Right cardiac atrium (tissue), 5 donors: Measurements from ENCODE around the gene SYT15. TPM values are rescaled to one million over a fixed set of nuclear protein-coding genes. Genes with fewer than 3 reads are reported as not detected.
"Not testable (repeated sequence)": the region's sequence is repeated elsewhere in the genome, so short reads cannot be mapped to it uniquely, and the experiment has no call there.

ENCODE experiments used
- ATAC-seq, 2 donors: fragments of 200-7000 bp; cut with Tn5 transposase; one replicate each; pipeline versions ENCODE4 v1.8.0 to v1.9.1; 2020; ENCODE audit warnings: moderate library complexity in 2 of 2, mild to moderate bottlenecking in 1 of 2
- DNase-seq, 3 donors: peaks; one replicate each; pipeline ENCODE4 v3.0.0-alpha.2; 2020
- H3K27ac ChIP-seq: one replicate; pipeline ENCODE4 v1.5.1; 2013; ENCODE audit warnings: mild to moderate bottlenecking, low read length, control low read depth, moderate library complexity
- H3K27me3 ChIP-seq: one replicate; pipeline ENCODE4 v1.6.1; 2013; ENCODE audit not compliant: control insufficient read depth, insufficient read depth
- H3K4me1 ChIP-seq: one replicate; pipeline ENCODE4 v1.6.1; 2013; ENCODE audit warnings: low read length; ENCODE audit not compliant: control insufficient read depth, insufficient read depth
- H3K4me3 ChIP-seq: one replicate; pipeline ENCODE4 v1.5.1; 2013; ENCODE audit warnings: low read length, control low read depth
- H3K9me3 ChIP-seq: one replicate; pipeline ENCODE4 v1.6.1; 2013; ENCODE audit warnings: low read length; ENCODE audit not compliant: control insufficient read depth
- WGBS: extraction: QIAGEN DNeasy Blood & Tissue Kit; methylation state at CpG from one replicate; pipeline ENCODE4 v1.1.7; 2013; 5-methylcytosine and 5-hydroxymethylcytosine counted together
- intact Hi-C, 4 donors: fragments of 100-400 bp; cut with DNase I; formaldehyde crosslinking; loops; one replicate each; pipeline versions ENCODE4 v1.11.0 to v1.14.0; 2022 to 2023
- polyA plus RNA-seq: library from polyadenylated mRNA; stranded (reverse); fragments of 200-250 nt; gene quantifications from one replicate; pipeline ENCODE4 v1.2.3, GENCODE V29; 2013
- total RNA-seq, 4 donors: library from RNA; stranded (reverse); fragmentation: NEBNext Ultra II Directional; extraction: Animal tissue kit (Norgen Biotek cat#: 25700); gene quantifications; one replicate each; pipeline ENCODE4 v1.2.1, GENCODE V29; 2021
- donor health status: healthy with polysubstance abuse.
- donor health status: DM: no; HTN: yes; CAD: no.
- donor health status: DM: no; HTN: no; CAD: no.
- donor health status: DM: no; HTN: yes; CAD: no; lungs with severe emphysema.
- donor health status: DM: yes; HTN: yes; CAD: no.

Gene SYT15
- total and polyA plus RNA-seq, 5 donors, result 2.6 to 4.1 (median 3.3) TPM

DNA sequence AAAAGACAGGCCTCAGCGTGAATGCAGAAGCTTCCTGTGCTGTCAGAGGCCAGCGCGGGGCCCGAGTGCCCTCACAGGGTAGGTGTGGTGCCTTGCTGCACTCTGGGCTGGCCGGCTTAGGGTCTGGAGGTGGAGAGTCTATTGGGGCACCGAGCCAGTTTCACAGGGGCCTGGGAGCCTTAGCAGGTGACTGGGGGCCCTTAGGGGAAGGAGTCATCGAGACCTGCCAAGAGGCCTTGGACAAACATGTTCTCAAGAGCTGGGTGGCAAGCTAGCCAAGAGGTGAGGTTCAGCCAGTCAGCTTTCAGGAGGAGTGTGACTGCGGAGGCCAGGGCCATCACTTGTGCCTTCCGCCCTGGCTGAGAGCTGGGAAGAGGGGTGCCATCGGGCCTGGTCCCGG lies 3.6 kb downstream of the SYT15 start:
- ATAC-seq, H3K9me3 ChIP-seq, H3K4me1 ChIP-seq, H3K4me3 ChIP-seq, DNase-seq, H3K27me3 ChIP-seq, intact Hi-C loops, H3K27ac ChIP-seq: not testable (repeated sequence)
- 31% methylated on average over 3 of the region's 11 CpGs for WGBS

DNA sequence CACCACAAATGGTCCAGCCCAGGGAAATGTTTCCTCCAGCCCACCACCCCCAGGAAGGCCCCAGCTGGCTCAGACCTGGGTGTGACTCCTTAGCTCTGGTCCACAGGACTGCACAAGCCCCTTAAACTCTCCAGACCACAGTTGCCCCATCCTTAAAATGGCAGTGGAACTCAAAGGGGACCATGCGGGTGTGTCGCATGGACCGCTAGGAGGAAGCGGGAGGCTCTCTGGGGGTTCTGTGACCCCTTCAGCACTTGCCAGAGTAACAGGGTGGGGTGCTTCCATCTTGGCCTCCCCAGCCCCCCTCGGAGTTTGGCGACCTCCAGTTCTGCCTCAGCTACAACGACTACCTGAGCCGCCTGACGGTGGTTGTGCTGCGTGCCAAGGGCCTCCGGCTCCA lies 5.3 kb downstream of the SYT15 start:
- WGBS, result 82% methylated on average over 7 of the region's 11 CpGs
- H3K4me1 ChIP-seq, H3K27me3 ChIP-seq, H3K4me3 ChIP-seq, intact Hi-C loops, H3K27ac ChIP-seq, ATAC-seq, H3K9me3 ChIP-seq: not testable (repeated sequence)
- peak in 2 of 3 donors; percentile 13 to 54 for DNase-seq

DNA sequence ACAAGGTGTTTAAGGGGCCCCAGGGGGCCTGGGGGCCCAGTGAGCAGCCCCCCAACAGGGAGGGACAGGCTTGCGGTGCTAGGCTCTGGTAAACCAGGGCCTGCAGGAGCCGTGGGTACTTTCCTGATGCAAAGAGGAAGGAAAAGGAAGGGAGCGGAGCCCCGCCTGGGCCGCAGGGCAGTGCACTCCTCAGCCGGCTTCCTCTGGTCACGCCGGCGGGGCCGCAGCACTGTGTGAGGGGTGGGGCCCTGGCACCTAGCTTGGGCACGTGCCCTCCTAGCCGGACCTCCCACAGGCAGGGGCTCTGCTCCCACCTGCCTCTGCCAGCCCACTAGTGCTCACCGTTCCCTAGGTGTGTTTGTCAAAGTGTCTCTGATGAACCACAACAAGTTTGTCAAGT lies 6.3 kb downstream of the SYT15 start:
- H3K4me3 ChIP-seq, H3K27ac ChIP-seq, H3K4me1 ChIP-seq, intact Hi-C loops, DNase-seq, H3K27me3 ChIP-seq, H3K9me3 ChIP-seq: not testable (repeated sequence)
- no CpG with 5 or more reads among the region's 13 CpGs for WGBS
- ATAC-seq, result peak; percentile 34 to 48

DNA sequence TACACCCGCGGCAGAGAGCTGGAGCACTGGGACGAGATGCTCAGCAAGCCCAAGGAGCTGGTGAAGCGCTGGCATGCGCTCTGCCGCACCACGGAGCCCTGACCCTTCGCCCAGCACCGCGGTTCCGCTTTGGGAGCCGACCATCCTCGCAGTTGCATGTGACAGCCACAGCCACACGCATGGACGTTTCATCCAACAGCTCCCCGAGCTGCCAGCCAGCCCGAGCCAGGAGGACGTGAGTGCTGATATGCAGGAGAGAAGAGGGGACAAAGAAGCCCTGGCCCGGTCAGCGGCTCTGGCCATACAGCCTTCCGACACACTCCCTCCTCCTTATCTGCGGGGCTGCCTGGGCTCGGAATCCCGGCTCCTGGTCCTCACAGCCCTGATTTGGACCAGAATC lies 8.6 kb downstream of the SYT15 start:
- H3K27me3 ChIP-seq, intact Hi-C loops, H3K4me1 ChIP-seq, DNase-seq, H3K9me3 ChIP-seq, H3K27ac ChIP-seq, H3K4me3 ChIP-seq: not testable (repeated sequence)
- no CpG with 5 or more reads among the region's 24 CpGs for WGBS
- ATAC-seq, result peak; percentile 66 to 80

DNA sequence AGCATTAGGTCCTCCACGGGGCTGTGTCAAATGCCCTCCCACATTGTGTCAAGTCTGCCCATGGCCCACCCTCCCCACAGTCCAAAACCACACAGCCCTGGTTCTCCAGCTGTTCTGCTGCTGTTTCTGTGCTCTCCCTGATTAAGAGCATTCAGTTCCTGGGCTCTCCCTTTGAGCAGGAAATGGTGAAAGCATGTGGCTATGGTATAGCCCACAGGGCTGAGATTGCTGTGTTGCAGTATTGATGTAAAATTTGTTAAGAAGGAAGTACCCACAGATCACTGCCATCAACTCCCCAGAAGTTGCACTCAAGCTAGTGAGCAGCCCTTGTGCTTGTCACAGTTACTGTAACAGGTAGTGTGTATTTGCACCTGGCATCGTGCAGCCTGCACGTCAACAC lies 9.3 kb downstream of the SYT15 start:
- peak in 1 of 2 donors; percentile 4 for ATAC-seq

DNA sequence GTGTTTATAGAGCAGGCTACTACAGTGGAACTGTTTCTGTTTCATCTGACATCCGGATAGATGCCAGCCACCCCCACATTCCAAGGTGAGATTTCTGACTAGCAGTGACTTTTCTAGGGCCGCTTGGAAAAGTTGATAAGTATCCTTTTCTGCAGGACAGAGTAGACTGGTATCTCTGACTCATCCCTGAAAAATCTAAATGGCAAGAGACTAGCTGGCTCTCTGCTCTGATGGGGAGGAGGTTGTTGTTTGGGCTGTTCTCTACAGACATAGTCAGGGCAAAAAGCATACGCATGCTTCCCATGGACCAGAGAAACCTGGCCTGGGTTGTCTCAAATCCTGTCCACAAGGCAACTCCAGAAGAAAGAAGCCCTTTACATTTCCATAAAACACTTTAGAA lies 10.7 kb downstream of the SYT15 start:
- H3K9me3 ChIP-seq, intact Hi-C loops, H3K4me3 ChIP-seq, H3K27me3 ChIP-seq, ATAC-seq, H3K4me1 ChIP-seq, DNase-seq, H3K27ac ChIP-seq: not testable (repeated sequence)
- no CpG with 5 or more reads among the region's 3 CpGs for WGBS

More for the DNA sequence above, 9.3 kb downstream of the SYT15 start:
- no CpG with 5 or more reads among the region's 3 CpGs for WGBS
- H3K4me3 ChIP-seq, H3K9me3 ChIP-seq, H3K27ac ChIP-seq, DNase-seq, H3K4me1 ChIP-seq, H3K27me3 ChIP-seq, intact Hi-C loops: not testable (repeated sequence)

DNA sequence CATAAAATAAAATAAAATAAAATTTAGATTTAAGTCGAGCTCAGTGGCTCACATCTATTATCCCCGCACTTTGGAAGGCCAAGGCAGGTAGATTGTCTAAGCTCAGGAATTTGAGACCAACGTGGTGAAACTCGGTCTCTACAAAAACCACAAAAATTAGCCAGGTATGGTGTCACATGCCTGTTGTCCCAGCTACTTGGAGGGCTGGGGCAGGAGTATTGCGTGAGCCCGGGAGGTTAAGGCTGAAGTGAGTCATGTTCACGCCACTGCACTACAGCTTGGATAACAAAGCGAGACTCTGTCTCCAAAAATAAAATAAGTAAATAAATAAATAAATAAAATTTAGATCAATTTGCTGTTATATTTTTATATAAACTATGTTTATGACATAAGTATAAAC lies 12.1 kb downstream of the SYT15 start:
- DNase-seq, H3K9me3 ChIP-seq, H3K27me3 ChIP-seq, H3K4me3 ChIP-seq, ATAC-seq, H3K4me1 ChIP-seq, intact Hi-C loops, H3K27ac ChIP-seq: not testable (repeated sequence)
- WGBS, result 80% methylated on average over 1 of the region's 8 CpGs

DNA sequence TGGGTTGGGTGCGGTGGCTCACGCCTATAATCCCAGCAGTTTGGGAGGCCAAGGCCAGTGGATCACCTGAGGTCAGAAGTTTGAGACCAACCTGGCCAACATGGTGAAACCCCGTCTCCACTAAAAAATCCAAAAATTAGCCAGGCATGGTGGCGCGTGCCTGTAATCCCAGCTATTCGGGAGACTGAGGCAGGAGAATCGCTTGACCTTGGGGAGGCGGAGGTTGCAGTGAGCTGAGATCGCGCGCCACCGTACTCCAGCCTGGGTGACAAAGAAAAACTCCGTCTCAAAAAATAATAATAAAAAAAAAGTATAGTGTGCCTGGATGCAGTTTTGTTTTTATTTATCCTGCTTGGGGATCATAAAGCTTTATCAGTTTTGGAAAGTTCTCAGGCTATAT lies 14.4 kb downstream of the SYT15 start:
- H3K27ac ChIP-seq, intact Hi-C loops, H3K4me1 ChIP-seq, H3K9me3 ChIP-seq, ATAC-seq, H3K27me3 ChIP-seq, H3K4me3 ChIP-seq: not testable (repeated sequence)
- WGBS, result 98% methylated on average over 13 of the region's 13 CpGs
- peak in 1 of 3 donors; percentile 18 for DNase-seq

DNA sequence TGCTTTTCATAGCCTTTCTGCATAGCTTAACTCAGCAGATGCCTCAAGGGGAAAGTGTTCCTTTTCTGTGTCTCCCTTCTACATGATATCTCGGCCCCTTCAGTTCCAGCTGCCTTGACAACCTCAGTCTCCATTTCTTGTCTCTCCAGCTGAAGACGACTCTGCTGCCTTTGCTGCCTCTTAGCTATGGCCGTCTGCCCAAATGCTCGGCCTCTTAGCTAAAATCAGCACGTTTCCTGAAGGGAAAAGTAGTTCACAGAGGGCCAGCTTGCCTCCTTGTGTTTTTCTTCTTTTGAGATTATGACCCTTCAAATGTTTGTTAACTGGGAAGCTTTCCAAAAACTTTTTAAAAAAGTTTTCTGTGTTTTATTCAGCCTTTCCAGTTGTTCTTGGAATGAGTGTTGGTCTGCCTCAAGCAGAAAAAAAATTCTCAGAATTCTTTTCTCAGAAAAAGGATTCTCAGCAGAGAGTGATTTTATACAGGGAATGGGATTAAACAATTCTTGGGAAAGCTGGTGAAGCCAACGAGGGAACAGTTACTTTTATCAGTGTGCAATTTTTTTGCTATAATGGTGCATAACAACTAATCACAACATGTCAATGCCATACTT lies 15.6 kb downstream of the SYT15 start:
- H3K27me3 ChIP-seq, H3K27ac ChIP-seq, intact Hi-C loops, H3K4me1 ChIP-seq, H3K4me3 ChIP-seq, H3K9me3 ChIP-seq: not testable (repeated sequence)
- peak; percentile 78 to 83 for ATAC-seq
- peak in 1 of 3 donors; percentile 33 for DNase-seq
- WGBS, result 29% methylated on average over 5 of the region's 6 CpGs

DNA sequence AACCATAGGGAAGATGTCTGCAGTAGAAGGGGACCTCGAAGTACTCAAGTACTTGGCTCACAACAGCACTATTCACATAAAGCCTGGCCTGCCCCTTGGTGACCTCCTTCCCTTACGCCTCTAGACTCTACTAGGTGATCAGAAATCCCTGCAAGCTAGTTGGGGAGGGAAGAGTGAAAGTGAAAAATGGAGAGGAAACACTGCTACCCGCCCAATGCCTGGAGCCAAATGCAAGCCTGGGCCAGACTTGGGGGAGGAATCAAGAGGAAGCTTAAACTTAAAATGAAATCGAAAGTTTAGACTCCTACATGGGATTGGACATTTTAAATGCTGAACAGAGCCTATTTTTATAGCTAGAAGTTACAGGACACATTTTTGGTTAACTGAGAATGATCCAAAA lies 17.6 kb downstream of the SYT15 start:
- H3K4me1 ChIP-seq, H3K27me3 ChIP-seq, H3K4me3 ChIP-seq, H3K27ac ChIP-seq, H3K9me3 ChIP-seq, intact Hi-C loops: not testable (repeated sequence)
- 33% methylated on average over 2 of the region's 4 CpGs for WGBS
- DNase-seq, result peak; percentile 17 to 81 (median 63)
- ATAC-seq, result peak; percentile 42 to 59

DNA sequence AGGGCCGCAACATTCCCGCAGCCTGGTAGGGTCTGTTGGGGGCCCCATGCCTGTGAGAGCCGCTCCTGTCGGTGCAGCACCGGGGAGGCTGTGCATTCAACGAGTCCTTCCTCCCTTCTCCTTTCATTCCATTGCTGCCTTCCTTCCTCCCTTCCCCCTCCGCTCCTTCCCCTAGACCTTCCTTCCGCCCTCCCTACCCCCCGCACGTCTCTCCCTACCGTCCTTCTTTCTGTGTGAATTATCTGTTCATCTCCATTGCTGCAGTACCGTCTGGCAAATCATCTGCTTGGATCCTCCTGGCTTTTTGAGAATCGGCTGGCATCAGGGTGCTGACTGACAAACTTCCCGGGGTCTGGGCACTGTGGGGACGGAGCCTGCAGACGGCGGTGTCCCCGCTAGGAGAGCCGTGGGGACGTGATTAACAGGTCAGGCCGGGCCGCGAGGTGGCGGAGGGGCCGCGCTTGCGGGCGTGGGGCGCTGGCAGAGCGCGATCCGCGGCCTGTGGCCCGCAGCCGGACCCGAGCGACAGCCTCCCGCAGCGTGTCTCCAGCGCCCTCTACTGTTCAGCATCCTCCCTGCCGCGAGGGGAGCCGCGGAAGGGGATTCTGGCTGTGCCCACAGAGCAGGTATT lies 18.8 kb downstream of the SYT15 start:
- H3K9me3 ChIP-seq, H3K27me3 ChIP-seq, H3K27ac ChIP-seq, intact Hi-C loops, H3K4me1 ChIP-seq, H3K4me3 ChIP-seq: not testable (repeated sequence)
- 0% methylated on average over 12 of the region's 44 CpGs for WGBS
- DNase-seq, result peak; percentile 15 to 72 (median 70)
- ATAC-seq, result peak; percentile 86 to 91
